ENCODE measurements around the gene RPS6KB2.
A peak's percentile ranks its signal among the peaks of the same experiment; 100 is the strongest.

RPS6KB2 gene

GRCh38 chr11:67407688-67408163 lies 20.6 kb upstream of the RPS6KB2 start:
- no peaks in the 10 kb centered on the region for H3K9me3 ChIP-seq (ENCODE audit: severe bottlenecking)
- no peak for TF ChIP-seq CTCF (IDR thresholded peaks at IDR 0.05; ENCODE audit: low read depth, low read length)
- no peaks in the 10 kb centered on the region for H3K36me3 ChIP-seq
- DNase-seq, result no peak
- H3K4me3 ChIP-seq (ENCODE audit: low read depth, low read length), result no peak overlapping the region
- no peak overlapping the region for H3K27ac ChIP-seq
- H3K27me3 ChIP-seq (ENCODE audit: insufficient read depth, low read depth, severe bottlenecking), result no peaks in the 10 kb centered on the region

GRCh38 chr11:67408437-67409200 lies 19.7 kb upstream of the RPS6KB2 start:
- H3K27me3 ChIP-seq (ENCODE audit: insufficient read depth, low read depth, severe bottlenecking), result no peaks in the 10 kb centered on the region
- no peak overlapping the region for H3K4me3 ChIP-seq (ENCODE audit: low read depth, low read length)
- no peaks in the 10 kb centered on the region for H3K36me3 ChIP-seq
- H3K9me3 ChIP-seq (ENCODE audit: severe bottlenecking), result no peaks in the 10 kb centered on the region
- no peak for TF ChIP-seq CTCF (IDR thresholded peaks at IDR 0.05; ENCODE audit: low read depth, low read length)
- no peak overlapping the region for H3K27ac ChIP-seq
- no peak for DNase-seq

GRCh38 chr11:67409261-67409666 lies 19.0 kb upstream of the RPS6KB2 start:
- DNase-seq, result peak; percentile 4
- H3K27ac ChIP-seq, result no peak overlapping the region
- no peaks in the 10 kb centered on the region for H3K9me3 ChIP-seq (ENCODE audit: severe bottlenecking)
- no peaks in the 10 kb centered on the region for H3K27me3 ChIP-seq (ENCODE audit: insufficient read depth, low read depth, severe bottlenecking)
- no peaks in the 10 kb centered on the region for H3K36me3 ChIP-seq
- TF ChIP-seq CTCF (IDR thresholded peaks at IDR 0.05; ENCODE audit: low read depth, low read length), result no peak
- no peak overlapping the region for H3K4me3 ChIP-seq (ENCODE audit: low read depth, low read length)

- Histone ChIP-seq H3K36me3 (no peaks in the 10 kb centered on the region), H3K4me3 (ENCODE audit: low read depth, low read length) (no peak overlapping the region), H3K27ac (no peak overlapping the region), H3K27me3 (ENCODE audit: insufficient read depth, low read depth, severe bottlenecking) (no peaks in the 10 kb centered on the region), H3K9me3 (ENCODE audit: severe bottlenecking) (no peaks in the 10 kb centered on the region)
- TF ChIP-seq CTCF (IDR thresholded peaks at IDR 0.05; ENCODE audit: low read depth, low read length), result no peak
- DNase-seq, result peak; percentile 43
Observed at GRCh38 chr11:67409781-67410368, 18.4 kb upstream of the RPS6KB2 start.

GRCh38 chr11:67410369-67410831 lies 17.9 kb upstream of the RPS6KB2 start:
- Histone ChIP-seq H3K9me3 (ENCODE audit: severe bottlenecking) (no peaks in the 10 kb centered on the region), H3K4me3 (ENCODE audit: low read depth, low read length) (no peak overlapping the region), H3K27me3 (ENCODE audit: insufficient read depth, low read depth, severe bottlenecking) (no peaks in the 10 kb centered on the region), H3K36me3 (no peaks in the 10 kb centered on the region), H3K27ac (no peak overlapping the region)
- no peak for TF ChIP-seq CTCF (IDR thresholded peaks at IDR 0.05; ENCODE audit: low read depth, low read length)
- DNase-seq, result no peak

All from WERI-Rb-1 (cell line).